ENCODE measurements around the gene PCBP3. TPM values are rescaled to one million over a fixed set of nuclear protein-coding genes. Genes with fewer than 3 reads are reported as not detected.

Gene PCBP3
- total RNA-seq, 1 donor = 2.2 TPM

GRCh38 chr21:45871616-45872236 is 228.2 kb downstream of the PCBP3 start:
- no peaks in the 10 kb centered on the region for H3K27me3 ChIP-seq (ENCODE audit: insufficient read depth, low read length)
- no peaks in the 10 kb centered on the region for H3K9me3 ChIP-seq (ENCODE audit: low read depth, low read length)
- no peaks in the 10 kb centered on the region for H3K4me1 ChIP-seq (ENCODE audit: insufficient read depth, low read length)
- H3K4me3 ChIP-seq (ENCODE audit: low read length) = no peak overlapping the region

- H3K4me3 ChIP-seq (ENCODE audit: low read length) = no peak overlapping the region
- H3K9me3 ChIP-seq (ENCODE audit: low read depth, low read length) = no peaks in the 10 kb centered on the region
- H3K27me3 ChIP-seq (ENCODE audit: insufficient read depth, low read length) = no peaks in the 10 kb centered on the region
- no peaks in the 10 kb centered on the region for H3K4me1 ChIP-seq (ENCODE audit: insufficient read depth, low read length)
Measured at GRCh38 chr21:45872471-45872870, 228.9 kb downstream of the PCBP3 start.

GRCh38 chr21:45872902-45873301 is 229.4 kb downstream of the PCBP3 start:
- H3K27me3 ChIP-seq (ENCODE audit: insufficient read depth, low read length) = no peaks in the 10 kb centered on the region
- no peaks in the 10 kb centered on the region for H3K4me1 ChIP-seq (ENCODE audit: insufficient read depth, low read length)
- H3K9me3 ChIP-seq (ENCODE audit: low read depth, low read length) = no peaks in the 10 kb centered on the region
- no peak overlapping the region for H3K4me3 ChIP-seq (ENCODE audit: low read length)

GRCh38 chr21:45873418-45873817 is 229.9 kb downstream of the PCBP3 start:
- Histone ChIP-seq H3K4me1 (ENCODE audit: insufficient read depth, low read length) (no peaks in the 10 kb centered on the region), H3K4me3 (ENCODE audit: low read length) (no peak overlapping the region), H3K9me3 (ENCODE audit: low read depth, low read length) (no peaks in the 10 kb centered on the region), H3K27me3 (ENCODE audit: insufficient read depth, low read length) (no peaks in the 10 kb centered on the region)

GRCh38 chr21:45873866-45874265 is 230.3 kb downstream of the PCBP3 start:
- H3K9me3 ChIP-seq (ENCODE audit: low read depth, low read length) = no peaks in the 10 kb centered on the region
- H3K27me3 ChIP-seq (ENCODE audit: insufficient read depth, low read length) = no peaks in the 10 kb centered on the region
- no peak overlapping the region for H3K4me3 ChIP-seq (ENCODE audit: low read length)
- no peaks in the 10 kb centered on the region for H3K4me1 ChIP-seq (ENCODE audit: insufficient read depth, low read length)

- H3K27me3 ChIP-seq (ENCODE audit: insufficient read depth, low read length) = no peaks in the 10 kb centered on the region
- no peak overlapping the region for H3K4me3 ChIP-seq (ENCODE audit: low read length)
- H3K9me3 ChIP-seq (ENCODE audit: low read depth, low read length) = no peaks in the 10 kb centered on the region
- H3K4me1 ChIP-seq (ENCODE audit: insufficient read depth, low read length) = peaks cover 1% of the 10 kb centered on the region
Measured at GRCh38 chr21:45874716-45875415, 231.3 kb downstream of the PCBP3 start.

- no peaks in the 10 kb centered on the region for H3K9me3 ChIP-seq (ENCODE audit: low read depth, low read length)
- H3K4me1 ChIP-seq (ENCODE audit: insufficient read depth, low read length) = peaks cover 6% of the 10 kb centered on the region
- no peak overlapping the region for H3K4me3 ChIP-seq (ENCODE audit: low read length)
- no peaks in the 10 kb centered on the region for H3K27me3 ChIP-seq (ENCODE audit: insufficient read depth, low read length)
Measured at GRCh38 chr21:45875416-45875760, 231.9 kb downstream of the PCBP3 start.

GRCh38 chr21:45875881-45876280 is 232.4 kb downstream of the PCBP3 start:
- H3K9me3 ChIP-seq (ENCODE audit: low read depth, low read length) = no peaks in the 10 kb centered on the region
- H3K4me1 ChIP-seq (ENCODE audit: insufficient read depth, low read length) = peaks cover 11% of the 10 kb centered on the region
- no peaks in the 10 kb centered on the region for H3K27me3 ChIP-seq (ENCODE audit: insufficient read depth, low read length)
- H3K4me3 ChIP-seq (ENCODE audit: low read length) = no peak overlapping the region

- Histone ChIP-seq H3K4me1 (ENCODE audit: insufficient read depth, low read length) (peaks cover 15% of the 10 kb centered on the region), H3K4me3 (ENCODE audit: low read length) (no peak overlapping the region), H3K27me3 (ENCODE audit: insufficient read depth, low read length) (no peaks in the 10 kb centered on the region), H3K9me3 (ENCODE audit: low read depth, low read length) (no peaks in the 10 kb centered on the region)
Measured at GRCh38 chr21:45876381-45877170, 233.1 kb downstream of the PCBP3 start.

- Histone ChIP-seq H3K4me1 (ENCODE audit: insufficient read depth, low read length) (peaks cover 20% of the 10 kb centered on the region), H3K4me3 (ENCODE audit: low read length) (no peak overlapping the region), H3K9me3 (ENCODE audit: low read depth, low read length) (no peaks in the 10 kb centered on the region), H3K27me3 (ENCODE audit: insufficient read depth, low read length) (no peaks in the 10 kb centered on the region)
Measured at GRCh38 chr21:45877171-45877438, 233.6 kb downstream of the PCBP3 start.

GRCh38 chr21:45877821-45878469 is 234.4 kb downstream of the PCBP3 start:
- Histone ChIP-seq H3K27me3 (ENCODE audit: insufficient read depth, low read length) (no peaks in the 10 kb centered on the region), H3K4me3 (ENCODE audit: low read length) (no peak overlapping the region), H3K4me1 (ENCODE audit: insufficient read depth, low read length) (peaks cover 20% of the 10 kb centered on the region), H3K9me3 (ENCODE audit: low read depth, low read length) (no peaks in the 10 kb centered on the region)

GRCh38 chr21:45880097-45881068 is 236.9 kb downstream of the PCBP3 start:
- Histone ChIP-seq H3K27me3 (ENCODE audit: insufficient read depth, low read length) (no peaks in the 10 kb centered on the region), H3K9me3 (ENCODE audit: low read depth, low read length) (no peaks in the 10 kb centered on the region), H3K4me1 (ENCODE audit: insufficient read depth, low read length) (peaks cover 25% of the 10 kb centered on the region), H3K4me3 (ENCODE audit: low read length) (no peak overlapping the region)

GRCh38 chr21:45882645-45883044 is 239.1 kb downstream of the PCBP3 start:
- Histone ChIP-seq H3K4me3 (ENCODE audit: low read length) (no peak overlapping the region), H3K4me1 (ENCODE audit: insufficient read depth, low read length) (peaks cover 46% of the 10 kb centered on the region), H3K9me3 (ENCODE audit: low read depth, low read length) (no peaks in the 10 kb centered on the region), H3K27me3 (ENCODE audit: insufficient read depth, low read length) (no peaks in the 10 kb centered on the region)

- Histone ChIP-seq H3K9me3 (ENCODE audit: low read depth, low read length) (no peaks in the 10 kb centered on the region), H3K4me1 (ENCODE audit: insufficient read depth, low read length) (peaks cover 46% of the 10 kb centered on the region), H3K4me3 (ENCODE audit: low read length) (no peak overlapping the region), H3K27me3 (ENCODE audit: insufficient read depth, low read length) (no peaks in the 10 kb centered on the region)
Measured at GRCh38 chr21:45883090-45883489, 239.6 kb downstream of the PCBP3 start.

Data from mononuclear cell (primary cell).